ENCODE data around the gene ATP11A.

ATP11A gene

GRCh38 chr13:112689303-112690245, at the start of gene ATP11A:
ATP11A (plus strand) TSS chr13:112690038; CDS start chr13:112690417, 379 bp downstream.
- Histone ChIP-seq H3K9ac (ENCODE audit: low read depth, low read length) (peak within 1 kb of the TSS; percentile 58), H3K4me3 (ENCODE audit: low read depth, low read length) (peak within 1 kb of the TSS; percentile 81), H3K27ac (ENCODE audit: low read depth, low read length) (peak within 1 kb of the TSS; percentile 66), H3K4me1 (ENCODE audit: control insufficient read depth, insufficient read depth, low read length) (peaks cover 29% of the 10 kb centered on the region), H3K27me3 (ENCODE audit: control insufficient read depth, insufficient read depth, low read length) (peaks cover 6% of the 10 kb centered on the region; the same call in 1 of the 2 replicates), H3K9me3 (ENCODE audit: control insufficient read depth, insufficient read depth, low read length) (no peaks in the 10 kb centered on the region), H3K36me3 (ENCODE audit: control insufficient read depth, insufficient read depth, low read length) (no peaks in the 10 kb centered on the region)

GRCh38 chr13:112641456-112642089, 48.3 kb upstream of the ATP11A start:
- Histone ChIP-seq H3K4me3 (ENCODE audit: low read depth, low read length) (no peak overlapping the region), H3K27ac (ENCODE audit: low read depth, low read length) (no peak overlapping the region), H3K9ac (ENCODE audit: low read depth, low read length) (no peak overlapping the region), H3K4me1 (ENCODE audit: control insufficient read depth, insufficient read depth, low read length) (no peaks in the 10 kb centered on the region; the same call in none of the 2 replicates), H3K36me3 (ENCODE audit: control insufficient read depth, insufficient read depth, low read length) (no peaks in the 10 kb centered on the region), H3K27me3 (ENCODE audit: control insufficient read depth, insufficient read depth, low read length) (peaks cover 20% of the 10 kb centered on the region), H3K9me3 (ENCODE audit: control insufficient read depth, insufficient read depth, low read length) (no peaks in the 10 kb centered on the region)

GRCh38 chr13:112642090-112642460, 47.8 kb upstream of the ATP11A start:
- Histone ChIP-seq H3K9ac (ENCODE audit: low read depth, low read length) (no peak overlapping the region), H3K36me3 (ENCODE audit: control insufficient read depth, insufficient read depth, low read length) (no peaks in the 10 kb centered on the region), H3K27ac (ENCODE audit: low read depth, low read length) (no peak overlapping the region), H3K4me3 (ENCODE audit: low read depth, low read length) (no peak overlapping the region), H3K27me3 (ENCODE audit: control insufficient read depth, insufficient read depth, low read length) (peaks cover 20% of the 10 kb centered on the region), H3K9me3 (ENCODE audit: control insufficient read depth, insufficient read depth, low read length) (no peaks in the 10 kb centered on the region), H3K4me1 (ENCODE audit: control insufficient read depth, insufficient read depth, low read length) (no peaks in the 10 kb centered on the region; the same call in 1 of the 2 replicates)

- Histone ChIP-seq H3K27me3 (ENCODE audit: control insufficient read depth, insufficient read depth, low read length) (peaks cover 15% of the 10 kb centered on the region), H3K9me3 (ENCODE audit: control insufficient read depth, insufficient read depth, low read length) (no peaks in the 10 kb centered on the region), H3K4me1 (ENCODE audit: control insufficient read depth, insufficient read depth, low read length) (0 out of 2 replicates have a peak, but pooled peaks cover 5% of the 10 kb centered on the region), H3K27ac (ENCODE audit: low read depth, low read length) (no peak overlapping the region), H3K4me3 (ENCODE audit: low read depth, low read length) (no peak overlapping the region), H3K36me3 (ENCODE audit: control insufficient read depth, insufficient read depth, low read length) (no peaks in the 10 kb centered on the region), H3K9ac (ENCODE audit: low read depth, low read length) (no peak overlapping the region)
Observed at GRCh38 chr13:112643759-112644459, 45.9 kb upstream of the ATP11A start.

- Histone ChIP-seq H3K27me3 (ENCODE audit: control insufficient read depth, insufficient read depth, low read length) (no peaks in the 10 kb centered on the region), H3K4me1 (ENCODE audit: control insufficient read depth, insufficient read depth, low read length) (0 out of 2 replicates have a peak, but pooled peaks cover 5% of the 10 kb centered on the region), H3K4me3 (ENCODE audit: low read depth, low read length) (no peak overlapping the region), H3K9me3 (ENCODE audit: control insufficient read depth, insufficient read depth, low read length) (no peaks in the 10 kb centered on the region), H3K27ac (ENCODE audit: low read depth, low read length) (no peak overlapping the region), H3K36me3 (ENCODE audit: control insufficient read depth, insufficient read depth, low read length) (no peaks in the 10 kb centered on the region), H3K9ac (ENCODE audit: low read depth, low read length) (no peak overlapping the region)
Observed at GRCh38 chr13:112645327-112645914, 44.4 kb upstream of the ATP11A start.

- Histone ChIP-seq H3K9ac (ENCODE audit: low read depth, low read length) (no peak overlapping the region), H3K27me3 (ENCODE audit: control insufficient read depth, insufficient read depth, low read length) (no peaks in the 10 kb centered on the region), H3K4me1 (ENCODE audit: control insufficient read depth, insufficient read depth, low read length) (peaks cover 6% of the 10 kb centered on the region; the same call in 1 of the 2 replicates), H3K27ac (ENCODE audit: low read depth, low read length) (no peak overlapping the region), H3K36me3 (ENCODE audit: control insufficient read depth, insufficient read depth, low read length) (no peaks in the 10 kb centered on the region), H3K9me3 (ENCODE audit: control insufficient read depth, insufficient read depth, low read length) (no peaks in the 10 kb centered on the region), H3K4me3 (ENCODE audit: low read depth, low read length) (no peak overlapping the region)
Observed at GRCh38 chr13:112647256-112647655, 42.6 kb upstream of the ATP11A start.

GRCh38 chr13:112648101-112648500, 41.7 kb upstream of the ATP11A start:
- H3K36me3 ChIP-seq (ENCODE audit: control insufficient read depth, insufficient read depth, low read length) = no peaks in the 10 kb centered on the region

GRCh38 chr13:112648966-112649690, 40.7 kb upstream of the ATP11A start:
- H3K9me3 ChIP-seq (ENCODE audit: control insufficient read depth, insufficient read depth, low read length) = no peaks in the 10 kb centered on the region
- no peak overlapping the region for H3K27ac ChIP-seq (ENCODE audit: low read depth, low read length)
- H3K9ac ChIP-seq (ENCODE audit: low read depth, low read length) = no peak overlapping the region
- H3K4me3 ChIP-seq (ENCODE audit: low read depth, low read length) = no peak overlapping the region
- H3K4me1 ChIP-seq (ENCODE audit: control insufficient read depth, insufficient read depth, low read length) = peaks cover 17% of the 10 kb centered on the region; the same call in 1 of the 2 replicates
- no peaks in the 10 kb centered on the region for H3K36me3 ChIP-seq (ENCODE audit: control insufficient read depth, insufficient read depth, low read length)
- no peaks in the 10 kb centered on the region for H3K27me3 ChIP-seq (ENCODE audit: control insufficient read depth, insufficient read depth, low read length)

More at GRCh38 chr13:112648101-112648500, 41.7 kb upstream of the ATP11A start:
- H3K4me3 ChIP-seq (ENCODE audit: low read depth, low read length) = no peak overlapping the region
- H3K27me3 ChIP-seq (ENCODE audit: control insufficient read depth, insufficient read depth, low read length) = no peaks in the 10 kb centered on the region
- H3K27ac ChIP-seq (ENCODE audit: low read depth, low read length) = no peak overlapping the region
- H3K4me1 ChIP-seq (ENCODE audit: control insufficient read depth, insufficient read depth, low read length) = peaks cover 15% of the 10 kb centered on the region; the same call in 1 of the 2 replicates
- H3K9ac ChIP-seq (ENCODE audit: low read depth, low read length) = no peak overlapping the region
- H3K9me3 ChIP-seq (ENCODE audit: control insufficient read depth, insufficient read depth, low read length) = no peaks in the 10 kb centered on the region

- Histone ChIP-seq H3K27ac (ENCODE audit: low read depth, low read length) (no peak overlapping the region), H3K27me3 (ENCODE audit: control insufficient read depth, insufficient read depth, low read length) (no peaks in the 10 kb centered on the region)
Observed at GRCh38 chr13:112651311-112651710, 38.5 kb upstream of the ATP11A start.

More at GRCh38 chr13:112651311-112651710, 38.5 kb upstream of the ATP11A start:
- H3K36me3 ChIP-seq (ENCODE audit: control insufficient read depth, insufficient read depth, low read length) = no peaks in the 10 kb centered on the region
- H3K9me3 ChIP-seq (ENCODE audit: control insufficient read depth, insufficient read depth, low read length) = no peaks in the 10 kb centered on the region
- H3K4me3 ChIP-seq (ENCODE audit: low read depth, low read length) = no peak overlapping the region
- H3K4me1 ChIP-seq (ENCODE audit: control insufficient read depth, insufficient read depth, low read length) = peaks cover 17% of the 10 kb centered on the region; the same call in 1 of the 2 replicates
- no peak overlapping the region for H3K9ac ChIP-seq (ENCODE audit: low read depth, low read length)
